HG03025 (cell line): ENCODE results near the gene SLC2A13.

Source experiments
- ATAC-seq: cut with Tn5 transposase; IDR thresholded peaks from one replicate; pipeline ENCODE4 v1.9.1; 2021; ENCODE audit warnings: mild to moderate bottlenecking, moderate library complexity; ENCODE audit not compliant: unreplicated experiment, low FRiP score

SLC2A13 gene

GRCh38 chr12:40105515-40106201 is at the start of gene SLC2A13:
TSS of gene SLC2A13 (minus strand) at chr12:40106081. CDS start at chr12:40105808, 273 bp downstream.
- ATAC-seq = peak; percentile 82

GRCh38 chr12:40154381-40154780 is 48.5 kb upstream of the SLC2A13 start:
- no peak for ATAC-seq

DNA sequence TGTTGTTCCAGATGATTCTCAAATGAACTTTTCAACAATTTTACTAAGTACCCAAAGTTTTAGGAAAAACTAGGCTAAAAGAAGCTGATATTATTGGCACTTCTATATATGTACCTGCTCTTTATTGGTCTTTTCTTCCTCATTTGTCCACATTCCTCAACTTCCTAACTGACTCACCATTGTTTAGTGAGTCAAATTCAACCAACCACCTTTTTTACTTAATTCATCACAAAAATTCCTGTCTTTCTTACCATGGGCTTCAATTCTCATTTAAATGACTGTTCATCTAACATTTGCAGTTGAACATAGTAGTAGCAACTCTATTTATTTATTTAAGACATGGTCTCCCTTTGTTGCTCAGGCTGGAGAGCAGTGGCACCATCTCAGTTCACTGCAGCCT is 47.6 kb upstream of the SLC2A13 start:
- no peak for ATAC-seq

- no peak for ATAC-seq
These were observed 47.0 kb upstream of the SLC2A13 start for GRCh38 chr12:40152783-40153383.

DNA sequence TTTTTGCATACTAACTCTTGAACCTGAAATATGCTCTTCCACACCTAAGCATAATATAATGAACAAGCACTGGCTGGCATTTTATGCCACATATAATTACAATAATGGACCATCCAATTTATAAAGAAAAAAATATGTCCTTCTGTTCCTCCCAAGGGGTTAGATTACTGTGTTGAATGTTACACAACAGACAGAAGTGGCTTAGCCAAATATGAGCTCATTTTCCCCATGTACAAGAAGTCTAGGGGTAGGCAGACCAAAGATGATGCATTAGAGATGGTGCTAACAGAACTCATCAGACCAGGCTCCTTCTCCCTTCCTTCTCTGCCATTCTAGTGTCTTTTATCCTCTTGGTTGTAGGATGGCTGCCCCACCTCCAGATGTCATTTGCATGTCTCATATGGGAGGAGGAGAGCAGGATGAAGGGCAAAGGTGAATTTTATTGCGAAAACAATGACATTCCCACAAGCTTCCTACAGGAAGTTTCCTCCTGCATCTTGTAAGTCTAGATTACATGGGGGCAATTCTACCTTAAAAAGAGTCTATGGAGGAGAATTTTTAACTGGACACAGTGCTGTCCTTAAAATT is 43.9 kb upstream of the SLC2A13 start:
- no peak for ATAC-seq

DNA sequence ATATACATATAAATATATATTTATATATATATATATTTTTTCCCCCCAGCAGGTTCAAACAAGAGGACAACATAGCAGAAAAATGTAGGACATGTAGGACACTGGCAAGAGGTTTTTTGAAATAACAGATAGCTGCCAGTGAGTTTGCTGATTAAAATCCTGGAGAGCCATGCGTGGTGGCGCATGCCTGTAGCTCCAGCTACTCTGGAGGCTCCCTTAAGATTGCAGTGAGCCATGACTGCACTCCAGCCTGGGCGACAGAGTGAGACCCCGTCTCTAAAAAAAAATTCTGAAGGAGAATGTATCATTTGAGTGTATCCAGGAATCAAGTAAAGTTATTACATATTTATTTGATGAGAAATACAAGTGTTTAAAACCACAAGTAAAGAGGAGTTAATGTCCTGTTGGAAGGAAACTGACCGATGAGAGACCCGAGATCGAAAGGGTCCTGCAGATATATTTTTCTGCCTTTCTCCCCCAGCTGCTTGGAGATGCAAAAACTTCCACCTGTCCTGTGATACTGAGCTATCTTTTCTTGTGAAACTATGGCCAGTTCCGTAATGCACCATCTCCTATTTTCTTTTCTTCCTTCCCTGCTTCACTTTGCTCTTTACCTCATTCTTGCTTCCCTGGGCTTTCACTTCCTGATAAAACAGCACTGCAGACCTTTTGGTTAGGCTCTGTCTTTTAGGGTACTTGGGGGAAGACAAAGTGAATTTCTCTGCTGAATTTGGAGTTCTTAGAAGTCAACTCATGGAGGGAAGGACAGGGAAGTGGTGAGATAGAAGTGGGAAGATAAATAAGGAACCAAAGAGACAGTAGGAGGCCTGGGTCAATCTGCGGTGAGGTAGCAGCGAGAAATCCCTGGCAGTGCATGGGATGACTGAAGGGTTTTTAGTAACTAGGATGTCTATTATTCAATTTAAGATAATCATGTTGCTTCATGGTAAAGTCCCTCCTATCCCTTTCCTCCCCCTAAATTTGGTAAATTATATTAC is 41.2 kb upstream of the SLC2A13 start:
- no peak for ATAC-seq

- ATAC-seq = no peak
These were observed 40.0 kb upstream of the SLC2A13 start for GRCh38 chr12:40145896-40146295.

GRCh38 chr12:40144023-40144422 is 38.1 kb upstream of the SLC2A13 start:
- ATAC-seq = no peak

- no peak for ATAC-seq
These were observed 36.3 kb upstream of the SLC2A13 start for GRCh38 chr12:40142001-40142744.

GRCh38 chr12:40138526-40138925 is 32.6 kb upstream of the SLC2A13 start:
- ATAC-seq = no peak

DNA sequence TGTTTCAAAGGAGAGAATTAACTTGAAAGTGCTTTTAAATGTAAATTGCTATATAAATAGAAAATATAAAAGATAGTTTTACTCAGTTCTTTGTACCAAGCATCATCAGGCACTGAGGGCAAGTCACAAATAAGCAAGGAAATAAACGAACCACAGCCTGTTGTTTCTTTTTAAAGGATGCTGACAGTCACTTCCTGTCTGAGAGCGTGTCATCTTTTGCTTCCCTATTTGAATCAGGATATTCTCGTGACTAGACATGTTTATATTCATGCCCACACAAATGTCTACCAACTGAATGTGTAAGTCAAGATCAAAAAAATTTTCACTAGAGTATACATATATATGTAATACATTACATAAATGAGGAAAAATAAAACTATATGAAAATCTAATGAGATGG is 31.4 kb upstream of the SLC2A13 start:
- peak; percentile 75 for ATAC-seq

DNA sequence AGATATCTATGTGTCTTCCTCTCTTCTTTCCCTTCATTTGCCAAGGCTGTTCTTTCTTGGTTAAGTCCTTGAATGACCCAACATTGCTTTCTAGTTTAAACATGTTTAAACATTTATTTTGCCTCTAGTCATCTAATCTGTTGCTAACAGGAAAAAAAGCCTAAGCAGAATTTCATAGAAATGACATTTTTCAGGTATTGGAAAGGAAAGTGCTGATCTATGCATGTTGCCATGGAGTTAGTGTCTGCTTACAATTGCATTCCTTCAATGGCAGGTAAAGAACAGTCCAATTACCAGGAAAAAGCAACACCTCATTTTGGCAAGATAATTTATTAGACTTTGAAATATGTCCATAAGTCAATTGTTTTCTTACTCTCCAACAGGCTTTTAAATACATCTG is 21.5 kb upstream of the SLC2A13 start:
- no peak for ATAC-seq

GRCh38 chr12:40123496-40123895 is 17.6 kb upstream of the SLC2A13 start:
- ATAC-seq = no peak

- no peak for ATAC-seq
These were observed 17.0 kb upstream of the SLC2A13 start for GRCh38 chr12:40122842-40123241.

GRCh38 chr12:40117818-40118217 is 11.9 kb upstream of the SLC2A13 start:
- peak; percentile 88 for ATAC-seq

- no peak for ATAC-seq
These were observed 4.7 kb upstream of the SLC2A13 start for GRCh38 chr12:40110586-40110985.

DNA sequence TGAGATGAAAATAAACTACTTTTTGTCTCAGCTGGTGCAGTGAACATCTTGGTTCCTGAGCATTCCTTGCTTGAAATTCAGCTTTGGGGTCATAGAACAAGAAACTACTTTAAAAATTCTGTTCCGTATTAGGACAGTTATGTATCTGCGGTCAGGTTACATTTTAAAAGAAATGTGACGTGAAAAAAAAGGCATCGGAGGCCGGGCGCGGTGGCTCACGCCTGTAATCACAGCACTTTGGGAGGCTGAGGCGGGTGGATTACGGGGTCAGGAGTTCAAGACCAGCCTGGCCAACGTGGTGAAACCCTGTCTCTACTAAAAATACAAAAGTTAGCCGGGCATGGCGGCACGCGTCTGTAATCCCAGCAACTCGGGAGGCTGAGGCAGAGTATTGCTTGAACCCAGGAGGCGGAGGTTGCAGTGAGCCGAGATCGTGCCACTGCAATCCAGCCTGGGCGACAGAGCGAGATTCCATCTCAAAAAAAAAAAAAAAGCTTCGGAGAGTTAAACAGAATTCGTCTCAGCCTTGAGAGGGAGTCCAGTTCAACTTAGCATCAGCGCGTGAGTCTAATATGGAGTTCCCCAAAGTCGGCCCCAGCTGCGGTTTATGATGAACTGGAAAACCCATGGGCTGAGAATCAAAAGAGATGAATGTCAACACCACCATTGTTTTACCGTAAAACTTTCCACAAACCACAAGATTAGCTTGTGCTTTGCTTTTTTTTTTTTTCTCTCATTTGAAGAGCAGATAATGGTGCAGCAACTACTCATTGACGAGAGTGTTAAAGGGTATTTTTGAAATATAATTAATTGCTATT is 2.1 kb upstream of the SLC2A13 start:
- no peak for ATAC-seq

DNA sequence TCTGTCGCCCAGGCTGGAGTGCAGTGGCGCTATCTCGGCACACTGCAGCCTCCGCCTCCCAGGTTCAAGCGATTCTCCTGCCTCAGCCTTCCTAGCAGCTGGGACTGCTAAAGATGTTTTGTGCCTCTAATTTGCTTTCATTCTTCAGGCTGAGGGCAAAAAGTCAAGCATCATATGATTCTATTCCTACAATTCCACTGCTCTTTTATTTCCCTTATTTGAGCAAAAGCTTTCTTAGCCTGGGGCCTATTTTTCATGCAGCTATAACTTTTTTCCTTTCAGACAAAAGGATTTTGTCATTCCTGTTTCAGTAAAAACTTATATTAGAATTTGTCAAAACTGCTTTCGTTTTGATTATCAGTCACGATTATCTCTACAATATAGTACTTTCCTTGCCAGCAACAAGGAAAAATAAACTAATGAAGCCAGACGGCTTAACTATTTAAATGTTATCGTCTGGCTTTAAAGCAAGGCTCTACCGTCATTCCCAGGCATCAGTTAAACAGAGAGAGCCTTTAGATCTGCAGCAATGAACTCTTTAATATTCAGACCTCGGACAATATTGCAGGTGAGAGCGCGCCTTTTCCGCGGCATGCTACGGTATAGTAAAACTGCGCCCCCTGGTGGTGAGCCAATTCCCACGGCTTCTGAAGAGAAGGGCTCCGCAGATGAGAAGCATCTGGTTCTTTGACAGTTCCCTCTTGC is 1.4 kb upstream of the SLC2A13 start:
- peak; percentile 38 for ATAC-seq

DNA sequence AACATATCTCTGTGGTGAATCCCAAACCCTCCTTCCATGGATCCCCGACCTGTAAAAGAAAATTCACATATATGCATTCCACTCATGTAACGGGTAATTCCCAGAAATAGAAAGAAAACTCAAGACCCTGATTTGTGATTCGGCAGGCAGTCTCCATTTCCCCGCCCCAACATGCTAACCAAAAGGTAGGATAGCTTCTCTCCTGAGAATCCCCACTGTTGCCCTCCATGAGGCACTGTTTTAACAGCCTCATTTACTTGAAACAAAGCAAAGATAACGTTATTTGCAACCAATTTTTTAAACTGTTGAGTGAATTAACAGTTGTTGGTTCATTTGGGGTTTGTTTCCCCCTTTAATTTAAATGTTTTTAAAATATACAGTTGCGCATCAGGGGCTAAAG is 774 bp upstream of the SLC2A13 start:
- ATAC-seq = no peak
